GM15510 (cell line): Measurements from ENCODE around the gene PPP1R14C.

ENCODE experiments used
- POLR2A ChIP-seq: IDR thresholded peaks from 3 replicates; pipeline ENCODE4 v1.6.1; 2011; ENCODE audit warnings: borderline replicate concordance; ENCODE audit not compliant: insufficient read length; ENCODE audit errors: extremely low read depth

Gene PPP1R14C

DNA sequence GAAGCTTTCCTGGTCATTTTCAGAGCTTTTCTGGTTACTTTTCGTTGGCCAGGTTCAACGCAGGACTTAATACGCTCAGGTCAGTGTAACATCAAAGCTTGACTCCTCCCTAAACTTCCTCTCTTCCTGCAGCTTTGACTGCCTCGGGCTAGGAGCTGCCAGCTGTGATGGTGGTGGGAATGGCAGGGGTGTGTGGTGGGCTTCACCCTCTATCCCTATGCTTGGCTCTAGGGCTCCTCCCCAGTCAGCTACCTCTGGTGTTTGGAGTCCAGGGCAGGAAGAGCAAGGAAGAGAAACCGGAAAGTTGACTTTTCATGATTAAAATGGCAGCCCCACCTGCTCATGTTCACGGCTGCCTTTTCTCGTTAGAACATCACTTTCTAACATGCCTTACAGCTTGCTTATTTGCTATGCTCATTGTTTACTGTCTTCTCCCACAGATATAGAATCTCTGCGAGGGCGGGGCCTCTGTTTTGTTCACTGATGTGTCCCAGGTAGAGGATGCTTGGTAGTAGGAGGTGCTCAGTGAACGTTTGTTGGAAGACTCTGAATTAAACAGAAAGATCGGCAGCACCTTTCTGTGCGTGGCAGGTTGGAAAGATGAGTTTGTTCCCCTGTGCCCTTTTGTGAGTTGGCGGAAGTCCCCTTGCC, 16.1 kb upstream of the PPP1R14C start:
- TF ChIP-seq POLR2A: no peak

DNA sequence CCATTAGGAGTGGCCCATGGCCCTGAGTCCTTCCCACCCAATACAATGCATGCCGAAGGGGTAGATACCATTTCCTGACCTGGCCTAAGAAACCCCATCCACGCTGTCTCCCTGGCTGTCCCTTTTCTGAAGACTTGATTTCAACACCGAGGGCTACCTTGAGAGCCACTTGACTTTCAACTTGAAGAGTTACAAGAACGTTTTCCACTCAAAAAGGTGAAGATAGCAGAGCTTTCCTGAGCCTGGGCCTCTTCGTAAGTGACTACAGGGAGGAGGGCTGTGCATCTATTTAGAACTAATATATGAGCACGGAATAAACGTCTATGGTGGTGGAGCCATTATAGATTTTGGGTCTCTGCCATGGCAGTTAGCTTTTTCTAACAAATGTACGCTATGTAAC, 14.4 kb upstream of the PPP1R14C start:
- no peak for TF ChIP-seq POLR2A

DNA sequence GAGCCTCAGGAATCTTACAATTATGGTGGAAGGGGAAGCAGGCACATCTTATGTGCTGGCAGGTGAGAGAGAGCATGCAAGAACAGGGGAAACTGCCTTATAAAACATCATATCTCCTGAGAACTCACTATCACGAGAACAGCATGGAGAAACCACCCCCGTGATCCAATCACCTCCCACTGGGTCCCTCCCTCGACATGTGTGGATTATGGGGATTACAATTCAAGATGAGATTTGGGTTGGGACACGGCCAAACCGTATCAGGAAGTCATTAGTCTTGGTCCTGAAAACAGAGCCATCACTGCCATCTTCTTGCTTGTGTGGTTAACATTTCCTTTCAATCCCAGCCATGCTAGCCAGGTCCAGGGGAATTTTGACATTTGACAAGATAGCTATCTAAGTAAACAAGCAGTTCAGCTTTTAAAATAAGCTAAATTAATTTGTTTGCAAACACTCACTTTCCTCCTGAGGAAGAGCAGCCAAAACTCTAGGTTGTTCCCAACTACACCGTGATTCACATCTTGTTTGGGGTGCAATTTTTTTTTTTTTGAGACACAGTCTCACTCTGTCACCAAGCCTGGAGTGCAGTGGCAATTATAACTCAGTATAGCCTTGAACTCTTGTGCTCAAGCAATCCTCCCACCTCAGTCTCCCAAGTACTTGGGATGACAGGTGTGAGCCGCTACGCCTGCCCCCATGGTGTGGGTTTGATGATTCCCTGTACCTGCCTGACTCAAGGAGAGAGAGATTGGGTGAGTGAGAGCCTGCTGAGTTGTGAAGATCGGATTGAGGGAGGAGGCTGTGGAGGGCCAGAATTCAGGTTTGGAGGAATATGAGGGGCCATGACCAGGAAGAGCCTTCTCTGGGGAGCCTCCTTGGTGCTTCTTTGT, 13.0 kb upstream of the PPP1R14C start:
- no peak for TF ChIP-seq POLR2A

DNA sequence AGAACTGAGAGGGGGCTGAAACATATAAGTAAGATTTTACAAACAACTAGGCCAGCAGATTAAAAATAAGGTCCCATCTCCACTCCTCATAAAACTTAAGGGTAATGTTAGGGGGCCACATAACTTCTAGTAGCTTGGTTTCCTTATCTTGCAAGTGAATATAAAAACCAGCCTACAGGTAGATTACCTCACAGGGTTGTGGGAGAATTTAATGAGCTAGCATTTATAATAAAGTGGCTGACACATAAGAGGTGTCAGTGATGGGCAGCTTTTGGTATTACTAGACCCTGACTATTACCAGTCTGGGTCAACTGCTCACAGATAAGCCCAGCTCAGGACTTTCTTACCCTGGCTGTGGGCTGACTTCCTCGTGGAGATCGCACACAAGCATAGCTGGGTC, 9.2 kb upstream of the PPP1R14C start:
- no peak for TF ChIP-seq POLR2A

DNA sequence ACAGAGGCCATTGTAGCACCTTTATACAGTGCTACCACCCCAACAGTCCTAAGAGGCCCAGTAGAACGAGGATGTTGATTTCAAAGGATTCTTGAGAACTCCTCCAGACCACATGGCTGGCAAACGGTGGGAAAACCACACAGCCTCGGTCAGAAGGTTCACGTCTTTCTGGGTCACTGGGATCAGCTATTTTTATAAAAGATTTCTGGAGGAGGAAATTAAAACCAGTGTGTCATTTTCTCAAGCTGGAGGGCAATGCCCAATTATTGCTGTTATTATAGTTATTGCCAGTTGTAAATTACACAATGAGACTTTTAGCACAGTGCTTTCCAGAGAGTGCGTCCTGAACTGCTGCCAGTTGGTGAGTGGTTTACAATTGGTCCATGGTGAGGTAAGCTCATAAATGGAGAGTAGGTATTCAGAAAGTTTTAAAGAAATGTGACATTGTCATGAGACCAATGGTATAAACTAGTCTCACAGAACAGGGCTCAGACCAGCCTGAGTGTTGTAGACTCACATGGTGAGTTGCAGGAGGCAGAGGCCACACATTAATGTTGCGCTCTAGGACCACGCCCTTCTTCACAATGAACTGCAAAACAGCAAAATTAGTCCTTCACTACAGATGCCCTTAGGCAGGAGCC, 8.4 kb upstream of the PPP1R14C start:
- no peak for TF ChIP-seq POLR2A

DNA sequence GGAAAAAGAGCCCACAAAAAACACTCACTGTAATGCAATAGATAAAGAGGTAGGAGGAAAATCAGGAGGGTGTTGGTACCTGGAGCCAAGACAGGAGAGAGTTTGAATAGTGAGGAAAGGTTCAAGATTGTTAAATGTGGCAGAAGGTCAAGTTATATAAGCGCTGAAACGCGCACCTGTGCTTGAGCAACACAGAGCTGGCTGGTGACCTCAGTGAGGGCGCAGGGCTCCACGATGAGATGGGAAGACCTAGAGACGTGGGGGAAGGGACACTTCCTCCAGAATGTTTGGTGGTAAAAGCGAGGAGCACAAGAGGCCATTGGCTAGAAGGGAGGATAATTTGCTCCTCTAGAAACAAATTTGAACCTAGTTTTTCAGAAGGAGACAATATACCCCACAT, 4.2 kb upstream of the PPP1R14C start:
- TF ChIP-seq POLR2A: no peak

DNA sequence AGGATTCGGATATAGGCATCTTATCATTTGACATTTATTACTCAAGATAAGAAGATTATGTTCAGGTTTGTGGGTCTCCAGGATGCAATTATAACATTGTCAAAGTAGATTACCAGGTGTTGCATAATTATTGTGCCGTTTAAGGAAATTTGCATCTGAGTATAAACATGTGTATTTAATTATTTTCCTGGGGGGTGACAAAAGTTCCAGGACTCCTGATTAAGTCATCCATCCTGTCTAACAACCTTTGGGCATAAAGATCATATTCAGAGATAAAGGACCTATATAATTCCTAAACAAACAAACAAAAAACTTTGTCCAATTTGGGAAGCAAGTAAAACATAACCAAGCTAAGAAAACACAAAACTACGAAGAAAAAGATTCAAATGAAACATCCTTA, 3.3 kb upstream of the PPP1R14C start:
- no peak for TF ChIP-seq POLR2A

DNA sequence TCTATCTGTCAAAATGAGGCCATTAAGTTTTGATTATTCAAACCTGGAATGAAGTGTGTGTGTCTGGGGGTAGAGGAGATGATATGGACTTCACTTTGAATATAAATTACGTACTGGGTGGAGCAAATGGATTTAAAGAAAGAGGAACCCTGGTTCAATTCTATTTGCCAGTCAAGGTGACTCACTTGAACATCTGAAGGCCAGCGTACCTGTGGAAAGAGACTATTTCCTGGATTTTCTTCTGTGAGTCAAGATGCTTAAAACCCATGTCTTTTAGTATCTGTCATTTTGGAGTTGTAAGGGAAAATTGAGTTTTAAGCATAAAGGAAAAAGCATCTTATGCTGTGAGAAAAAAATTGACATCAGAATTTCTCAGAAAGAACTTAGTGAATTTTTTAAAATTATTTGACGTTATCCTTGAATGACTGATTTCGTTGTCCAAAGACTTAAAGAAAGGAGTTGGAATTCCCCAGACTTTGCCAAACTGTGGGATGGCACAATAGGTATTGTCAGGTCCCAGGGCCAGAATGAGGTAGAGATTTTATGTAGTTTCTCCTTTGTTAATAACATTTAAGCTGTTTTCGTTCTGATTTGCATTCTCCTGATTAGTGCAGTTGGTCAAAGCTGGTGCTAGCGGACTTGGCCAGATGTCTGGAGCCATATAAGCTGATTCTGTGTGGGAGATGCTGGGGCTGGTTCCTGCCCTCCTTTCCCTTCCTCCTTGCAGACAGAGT, 2.4 kb upstream of the PPP1R14C start:
- no peak for TF ChIP-seq POLR2A

DNA sequence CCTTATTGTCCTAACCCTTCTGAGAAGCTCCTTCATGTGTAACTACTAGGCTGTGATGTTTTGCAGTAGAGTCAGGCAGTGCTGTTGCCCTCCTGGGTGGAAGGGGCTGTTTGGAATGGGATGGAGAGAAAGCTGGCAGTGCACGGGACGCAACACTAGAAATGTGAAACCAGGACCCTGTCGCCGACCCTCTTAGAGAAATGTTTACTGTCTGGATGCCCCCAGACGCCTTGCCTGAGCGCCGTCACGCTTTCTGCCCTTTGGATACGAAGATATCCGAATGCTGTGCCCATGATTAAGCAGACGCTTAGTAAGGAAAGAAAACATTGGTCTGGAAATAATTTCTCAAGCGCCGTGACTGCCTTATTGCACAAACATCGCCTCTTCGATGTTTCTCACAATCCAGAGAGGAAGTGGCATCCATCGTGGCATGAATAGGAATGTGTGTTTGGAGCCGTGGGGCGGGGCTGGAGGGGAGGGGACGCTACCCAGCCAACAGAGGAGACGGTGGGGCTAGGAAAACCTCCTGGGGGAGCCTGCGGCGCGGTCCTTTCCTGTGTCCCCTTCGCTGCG, 661 bp upstream of the PPP1R14C start:
- TF ChIP-seq POLR2A: no peak

DNA sequence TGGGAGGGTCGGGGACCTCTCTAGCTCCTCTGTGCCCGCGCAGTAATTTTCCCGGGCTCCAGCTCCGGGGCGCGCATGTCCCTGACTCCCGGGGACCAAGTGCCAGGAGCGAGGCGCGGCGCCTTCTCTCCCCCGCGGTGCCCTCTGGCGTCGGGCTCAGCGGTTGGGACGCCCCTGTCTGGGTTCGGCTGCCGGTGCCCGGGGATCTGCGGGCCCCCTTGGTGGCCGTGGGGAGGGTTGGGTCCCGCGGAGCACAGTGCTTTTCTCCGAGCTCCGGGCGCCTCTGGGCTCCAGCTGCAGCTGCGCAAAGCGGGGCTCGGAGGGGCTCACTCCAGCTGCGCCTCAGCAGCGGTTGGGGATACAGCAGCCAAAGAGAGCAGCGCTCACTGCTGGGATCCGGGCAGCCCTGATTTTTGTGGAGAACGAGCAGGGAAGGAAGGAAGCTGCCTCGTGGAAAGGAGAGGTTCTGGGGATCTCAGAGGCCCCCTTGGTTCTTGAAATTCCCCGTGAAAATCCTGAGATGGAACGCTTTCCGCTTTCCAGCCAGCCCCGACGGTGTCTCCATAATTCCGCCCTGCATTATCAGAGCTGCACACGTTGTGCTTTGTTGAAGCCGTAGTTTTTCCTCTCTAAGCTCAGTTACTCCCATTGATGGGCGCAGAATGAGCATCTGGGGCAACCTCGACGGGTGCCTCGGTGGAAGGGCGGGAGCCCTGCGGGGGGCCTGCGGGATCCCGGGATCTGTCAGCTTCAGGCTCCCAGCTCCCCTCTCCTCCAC, 861 bp downstream of the PPP1R14C start:
- no peak for TF ChIP-seq POLR2A

DNA sequence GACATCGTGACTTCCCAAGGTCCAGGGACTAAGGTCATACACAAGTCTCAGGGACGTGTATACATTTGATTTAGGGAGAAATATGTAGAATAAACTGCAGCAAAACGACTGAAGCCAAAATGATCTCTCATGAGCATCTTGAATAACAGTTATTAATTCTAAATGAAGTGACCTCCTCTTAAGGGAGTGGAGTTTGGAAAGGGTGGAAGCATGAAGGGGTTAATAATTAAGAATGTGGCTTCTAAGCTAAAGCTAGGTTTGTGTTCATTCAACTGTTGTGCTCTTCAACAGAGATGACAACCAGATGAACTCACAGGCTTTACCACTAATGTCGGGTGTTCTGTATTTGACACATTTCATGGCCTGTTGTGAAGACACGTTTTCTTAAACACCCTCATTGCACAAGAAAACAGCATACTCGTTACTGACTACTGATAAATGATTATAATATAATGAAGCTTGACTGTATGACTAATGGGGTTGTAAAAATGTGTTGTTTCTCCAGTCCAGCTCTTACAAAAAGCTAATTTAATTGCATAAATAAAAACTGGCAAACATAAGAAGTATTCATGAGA, 1.5 kb downstream of the PPP1R14C start:
- no peak for TF ChIP-seq POLR2A

DNA sequence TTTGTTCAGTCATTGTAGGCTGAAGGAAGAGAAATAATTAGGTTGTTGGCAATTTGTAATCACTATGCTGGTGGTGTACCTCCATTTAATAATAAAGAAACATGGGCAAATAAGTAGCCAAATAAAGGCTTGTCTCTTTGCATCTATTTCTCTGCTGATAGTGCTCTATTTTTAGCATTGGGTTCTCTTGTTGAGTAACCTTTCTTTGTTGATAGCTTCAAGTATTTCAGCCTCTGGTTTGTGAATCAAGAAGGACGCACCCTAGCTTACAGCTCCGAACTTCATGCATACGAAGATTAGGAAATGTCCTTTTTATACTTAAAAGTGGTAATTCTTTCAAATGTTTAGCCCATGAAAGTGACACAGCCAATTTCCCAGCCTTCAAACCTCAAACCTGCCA, 2.6 kb downstream of the PPP1R14C start:
- TF ChIP-seq POLR2A: no peak

DNA sequence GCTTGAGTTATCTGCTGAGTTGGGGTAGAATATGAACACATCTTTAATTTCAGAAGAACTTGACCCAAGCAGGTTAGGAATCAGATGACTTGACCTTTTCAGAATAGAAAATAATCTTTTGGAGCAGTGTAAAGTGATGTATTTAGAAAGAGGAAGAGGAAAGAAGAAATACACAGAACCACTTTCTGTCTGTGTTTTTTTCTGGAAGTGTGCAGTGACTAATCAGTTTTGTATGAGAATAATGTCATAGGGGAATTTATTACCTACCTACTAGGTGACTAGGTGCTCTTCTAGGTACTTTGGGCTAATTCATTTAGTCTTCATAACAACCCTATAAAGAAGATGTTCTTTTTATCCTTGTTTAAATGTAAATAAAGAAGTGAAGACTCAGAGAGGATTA, 3.0 kb downstream of the PPP1R14C start:
- TF ChIP-seq POLR2A: no peak

DNA sequence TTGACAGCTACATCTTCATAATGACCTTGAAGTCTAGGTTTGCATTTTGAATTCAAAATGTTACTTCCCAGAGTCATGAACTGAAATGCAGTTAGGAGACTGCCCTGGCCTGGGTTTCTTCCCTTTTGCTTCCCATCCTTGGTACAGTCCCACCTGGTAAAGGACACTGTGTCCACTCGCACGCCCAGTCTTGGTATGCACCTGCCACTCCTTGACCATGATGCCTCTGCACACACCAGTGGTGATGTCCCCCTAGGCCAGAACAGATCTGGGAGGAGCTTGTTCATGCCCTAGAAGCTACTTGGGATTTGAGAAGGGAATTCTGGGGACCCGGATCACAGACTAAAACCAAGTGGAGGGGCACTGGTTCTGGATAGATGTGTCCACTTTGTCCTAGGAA, 3.6 kb downstream of the PPP1R14C start:
- no peak for TF ChIP-seq POLR2A

DNA sequence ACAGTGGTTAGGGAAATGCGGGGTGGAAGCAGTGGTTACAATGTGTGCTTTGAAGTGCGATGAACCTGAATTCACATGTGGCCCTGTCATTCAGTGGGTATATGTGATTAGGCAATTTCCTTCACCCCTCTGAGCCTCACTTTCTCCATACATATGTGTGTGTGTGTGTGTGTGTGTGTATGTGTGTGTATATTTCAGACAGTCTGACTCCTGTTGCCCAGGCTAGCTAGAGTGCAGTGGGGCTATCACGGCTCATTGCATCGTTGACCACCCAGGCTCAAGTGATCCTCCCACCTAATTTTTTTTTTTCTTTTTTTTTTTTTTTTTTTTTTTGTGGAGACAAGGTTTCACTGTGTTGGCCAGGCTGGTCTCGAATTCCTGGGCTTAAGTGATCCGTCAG, 6.3 kb downstream of the PPP1R14C start:
- TF ChIP-seq POLR2A: no peak

DNA sequence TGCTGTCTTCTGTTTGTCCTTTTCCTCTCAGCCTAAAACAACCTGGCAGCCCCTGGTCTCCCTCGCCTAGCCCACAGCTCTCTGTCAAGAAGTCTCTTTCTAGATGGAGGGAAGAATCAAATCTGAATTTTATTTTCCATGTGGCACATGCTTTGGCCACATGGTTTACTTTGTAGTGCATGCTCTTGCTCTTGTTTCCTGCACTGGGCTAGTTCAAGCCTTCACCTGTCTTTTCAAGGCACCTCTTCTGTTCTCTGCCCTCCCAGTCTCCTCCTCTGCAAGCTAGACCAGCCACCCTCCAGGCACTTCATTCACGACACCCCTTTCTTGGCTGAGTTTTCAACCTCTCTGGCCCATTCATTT, 7.6 kb downstream of the PPP1R14C start:
- TF ChIP-seq POLR2A: no peak
